NCI-H2029 (cell line): ENCODE data around the gene LTBP3.
"Not testable (repeated sequence)": the region's sequence is repeated elsewhere in the genome, so short reads cannot be mapped to it uniquely, and the experiment has no call there.

ENCODE experiments used
- DNase-seq: peaks from one replicate; lab custom pipeline; 2025; lab: John Stamatoyannopoulos, UW

Gene LTBP3

DNA sequence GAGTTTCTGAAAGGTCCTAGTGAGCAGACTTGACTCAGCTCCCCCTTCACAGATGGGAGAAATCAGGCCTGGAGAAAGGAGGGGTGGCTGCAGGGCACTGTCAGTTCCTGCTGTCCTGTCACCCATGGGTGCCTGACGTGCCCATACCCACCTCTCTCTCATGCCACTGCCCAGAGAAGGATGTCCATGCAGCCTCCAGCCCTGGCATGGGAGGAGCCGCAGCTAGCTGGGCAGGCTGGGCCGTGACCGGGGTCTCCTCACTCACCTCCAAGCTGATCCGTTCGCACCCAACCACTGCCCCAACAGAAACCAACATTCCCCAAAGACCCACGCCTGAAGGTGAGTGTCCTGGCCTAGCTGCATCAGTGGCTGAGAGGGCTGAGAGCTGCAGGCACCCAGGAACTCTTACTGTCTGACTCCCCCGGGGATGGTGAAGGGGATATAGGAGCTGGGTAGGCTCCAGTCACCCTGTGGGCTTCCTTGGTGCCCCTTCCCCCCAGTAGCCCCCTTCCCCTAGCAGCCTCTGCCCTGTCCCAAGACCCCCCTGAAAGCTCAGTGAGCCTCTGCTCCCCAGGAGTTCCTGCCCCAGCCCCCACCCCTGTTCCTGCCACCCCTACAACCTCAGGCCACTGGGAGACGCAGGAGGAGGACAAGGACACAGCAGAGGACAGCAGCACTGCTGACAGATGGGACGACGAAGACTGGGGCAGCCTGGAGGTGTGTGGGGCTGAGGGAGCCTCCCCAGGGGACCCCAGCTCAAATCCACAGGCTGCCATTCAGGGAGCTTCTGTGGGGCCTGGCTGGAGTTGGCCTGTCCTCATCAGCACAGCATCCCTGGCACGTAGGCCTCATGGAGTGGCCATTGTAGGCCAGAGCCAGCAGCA is 21.5 kb downstream of the LTBP3 start:
- no peak for DNase-seq

DNA sequence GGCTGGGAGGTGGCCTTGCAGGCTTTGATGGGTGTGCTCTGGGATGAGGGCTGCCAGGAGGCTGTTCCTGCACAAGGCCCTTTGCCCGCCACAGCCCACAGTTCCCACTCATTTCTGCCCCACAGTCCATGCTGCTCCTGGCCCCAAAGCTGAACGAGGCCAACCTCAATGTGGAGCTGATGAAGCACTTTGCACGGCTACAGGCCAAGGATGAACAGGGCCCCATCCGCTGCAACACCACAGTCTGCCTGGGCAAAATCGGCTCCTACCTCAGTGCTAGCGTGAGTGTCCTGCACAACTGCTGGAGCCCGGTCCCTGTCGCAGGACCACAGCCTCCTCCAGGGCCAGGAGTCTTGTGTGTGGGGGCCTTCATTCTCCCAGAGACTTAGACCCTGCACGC is 23.1 kb downstream of the LTBP3 start:
- DNase-seq = no peak

DNA sequence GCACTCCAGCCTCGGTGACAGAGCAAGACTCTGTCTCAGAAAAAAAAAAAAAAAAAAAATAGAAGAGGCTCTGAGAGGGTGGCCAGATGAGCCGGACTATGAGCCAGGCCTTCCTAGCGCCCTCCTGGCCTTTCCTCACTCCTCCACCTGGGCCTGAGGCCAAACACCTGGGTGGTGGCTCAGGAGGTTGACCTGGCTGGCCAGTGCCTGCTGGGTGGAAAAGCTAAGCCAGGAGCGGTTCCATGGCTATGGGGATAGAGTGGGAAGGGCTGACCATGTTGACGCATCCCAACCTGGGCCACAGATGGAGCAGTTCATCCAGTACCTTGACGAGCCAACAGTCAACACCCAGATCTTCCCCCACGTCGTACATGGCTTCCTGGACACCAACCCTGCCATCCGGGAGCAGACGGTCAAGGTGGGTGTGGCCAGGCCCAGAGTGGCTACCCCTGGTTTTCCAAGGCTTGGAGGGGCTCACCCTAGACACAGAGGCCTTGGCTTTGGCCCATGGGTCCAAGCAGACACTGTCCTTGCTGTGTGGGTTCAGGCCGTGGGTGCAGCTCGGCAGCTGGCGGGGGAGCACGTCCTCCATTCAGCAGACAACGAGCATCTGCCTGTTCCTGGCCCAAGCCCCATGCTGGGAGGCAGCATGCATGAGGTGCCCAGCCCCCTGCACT is 25.6 kb downstream of the LTBP3 start:
- DNase-seq = no peak

DNA sequence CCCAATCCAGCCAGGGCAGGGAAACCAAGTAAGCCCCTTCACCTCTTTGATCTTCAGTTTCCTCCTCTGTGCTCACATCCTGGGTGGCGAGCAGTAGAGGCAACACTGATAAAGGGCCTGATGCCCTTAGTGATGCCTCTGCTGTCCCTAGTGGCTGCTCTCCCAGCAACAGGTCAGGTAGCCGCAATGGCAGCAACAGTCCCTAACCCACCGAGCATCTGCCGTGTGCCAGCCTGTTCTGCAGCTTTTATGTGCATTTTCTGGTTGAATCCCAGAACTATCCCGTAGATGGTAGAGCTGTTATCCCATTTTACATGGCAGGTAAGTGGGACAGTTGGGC is 28.0 kb downstream of the LTBP3 start:
- no peak for DNase-seq

DNA sequence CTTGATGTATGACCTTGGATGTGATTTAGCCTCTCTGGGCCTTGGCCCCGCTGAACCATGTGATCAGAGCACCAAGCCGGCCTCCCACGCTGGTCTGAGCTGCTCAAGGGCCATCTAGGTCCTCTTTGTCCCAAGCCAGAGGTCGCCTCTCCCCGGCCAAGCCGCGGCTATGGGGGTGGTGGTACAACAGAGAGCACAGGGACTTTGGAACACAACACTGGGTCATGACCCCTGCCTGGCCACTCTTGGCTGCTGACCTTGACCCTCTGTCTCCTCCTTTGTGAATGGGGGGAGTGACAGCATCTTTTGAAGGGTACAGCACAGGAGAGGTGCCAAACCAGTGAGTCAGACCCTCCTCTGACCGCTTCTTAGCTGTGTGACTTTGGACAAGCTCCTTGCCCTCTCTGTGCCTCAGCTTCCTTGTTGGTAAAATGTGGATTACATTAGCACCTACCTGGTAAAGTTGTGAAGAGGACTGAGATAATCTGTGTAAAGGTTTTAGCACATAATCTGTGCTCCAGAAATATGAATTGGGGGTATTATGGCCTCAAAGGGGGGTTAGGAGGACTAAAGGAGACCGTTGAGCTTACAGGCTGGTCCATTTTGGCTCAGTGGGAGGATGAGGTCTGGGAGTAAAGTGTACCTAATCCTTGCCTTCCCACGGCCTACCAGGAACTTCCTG is 28.5 kb downstream of the LTBP3 start:
- no peak for DNase-seq

DNA sequence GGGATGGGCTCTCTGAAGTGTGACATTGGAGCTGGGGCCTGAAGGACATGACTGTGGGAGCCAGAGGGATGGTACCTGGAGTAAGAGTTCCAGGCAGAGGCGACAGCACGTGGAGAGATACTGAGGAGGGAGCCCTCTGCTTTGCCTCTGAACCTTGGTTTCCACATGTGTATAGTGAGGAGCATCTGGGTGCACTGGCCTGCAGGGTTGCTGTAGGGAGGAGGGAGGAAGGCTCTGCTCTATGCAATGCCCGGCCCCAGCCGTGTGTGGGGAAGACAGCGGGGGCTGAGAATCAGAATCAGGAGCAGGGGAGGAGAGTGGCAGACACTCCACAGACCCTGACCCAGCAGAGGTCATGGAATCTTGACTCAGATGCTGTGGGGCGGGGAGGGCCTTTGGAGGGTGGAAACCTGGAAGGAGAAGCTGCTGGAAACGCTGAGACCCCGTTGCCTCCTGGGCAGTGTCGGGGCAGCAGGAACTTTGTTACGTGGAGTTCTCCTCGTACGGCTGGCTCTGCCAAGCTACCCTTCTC is 29.3 kb downstream of the LTBP3 start:
- DNase-seq = no peak

DNA sequence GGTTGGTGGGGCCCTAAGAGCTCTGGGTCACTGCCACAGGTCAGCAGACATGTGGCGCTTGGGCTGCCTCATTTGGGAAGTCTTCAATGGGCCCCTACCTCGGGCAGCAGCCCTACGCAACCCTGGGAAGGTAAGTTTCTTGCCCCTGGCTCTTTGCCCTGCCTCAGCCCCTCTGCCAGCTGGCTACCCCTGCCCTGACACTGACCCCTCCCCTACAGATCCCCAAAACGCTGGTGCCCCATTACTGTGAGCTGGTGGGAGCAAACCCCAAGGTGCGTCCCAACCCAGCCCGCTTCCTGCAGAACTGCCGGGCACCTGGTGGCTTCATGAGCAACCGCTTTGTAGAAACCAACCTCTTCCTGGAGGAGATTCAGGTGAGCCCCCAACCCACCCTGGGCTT is 31.4 kb downstream of the LTBP3 start:
- no peak for DNase-seq

DNA sequence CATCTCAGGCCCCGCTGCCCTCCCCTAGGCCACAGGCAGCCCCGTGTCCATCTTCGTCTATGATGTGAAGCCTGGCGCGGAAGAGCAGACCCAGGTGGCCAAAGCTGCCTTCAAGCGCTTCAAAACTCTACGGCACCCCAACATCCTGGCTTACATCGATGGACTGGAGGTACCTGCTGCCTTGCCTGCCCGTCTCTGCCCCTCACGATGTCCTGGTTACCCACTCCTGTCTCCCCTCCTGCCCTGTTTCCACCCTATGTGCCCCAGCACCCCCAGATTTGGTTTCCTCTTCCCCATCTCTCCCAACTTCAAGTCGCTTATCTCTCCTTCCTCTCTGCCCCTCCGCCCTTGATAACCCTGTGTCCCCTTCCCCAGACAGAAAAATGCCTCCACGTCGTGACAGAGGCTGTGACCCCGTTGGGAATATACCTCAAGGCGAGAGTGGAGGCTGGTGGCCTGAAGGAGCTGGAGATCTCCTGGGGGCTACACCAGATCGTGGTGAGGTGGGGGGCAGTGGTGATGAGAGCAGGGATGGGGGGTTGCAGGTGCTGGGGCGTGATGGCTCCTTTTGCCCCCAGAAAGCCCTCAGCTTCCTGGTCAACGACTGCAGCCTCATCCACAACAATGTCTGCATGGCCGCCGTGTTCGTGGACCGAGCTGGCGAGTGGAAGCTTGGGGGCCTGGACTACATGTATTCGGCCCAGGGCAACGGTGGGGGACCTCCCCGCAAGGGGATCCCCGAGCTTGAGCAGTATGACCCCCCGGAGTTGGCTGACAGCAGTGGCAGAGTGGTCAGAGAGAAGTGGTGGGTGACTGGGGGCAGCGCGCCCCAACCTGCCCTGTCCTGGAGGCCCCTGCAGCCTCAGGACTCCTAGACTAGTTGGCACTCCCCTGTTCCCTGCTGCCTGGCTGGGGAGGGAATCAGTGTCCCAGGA is 32.3 kb downstream of the LTBP3 start:
- DNase-seq = no peak

DNA sequence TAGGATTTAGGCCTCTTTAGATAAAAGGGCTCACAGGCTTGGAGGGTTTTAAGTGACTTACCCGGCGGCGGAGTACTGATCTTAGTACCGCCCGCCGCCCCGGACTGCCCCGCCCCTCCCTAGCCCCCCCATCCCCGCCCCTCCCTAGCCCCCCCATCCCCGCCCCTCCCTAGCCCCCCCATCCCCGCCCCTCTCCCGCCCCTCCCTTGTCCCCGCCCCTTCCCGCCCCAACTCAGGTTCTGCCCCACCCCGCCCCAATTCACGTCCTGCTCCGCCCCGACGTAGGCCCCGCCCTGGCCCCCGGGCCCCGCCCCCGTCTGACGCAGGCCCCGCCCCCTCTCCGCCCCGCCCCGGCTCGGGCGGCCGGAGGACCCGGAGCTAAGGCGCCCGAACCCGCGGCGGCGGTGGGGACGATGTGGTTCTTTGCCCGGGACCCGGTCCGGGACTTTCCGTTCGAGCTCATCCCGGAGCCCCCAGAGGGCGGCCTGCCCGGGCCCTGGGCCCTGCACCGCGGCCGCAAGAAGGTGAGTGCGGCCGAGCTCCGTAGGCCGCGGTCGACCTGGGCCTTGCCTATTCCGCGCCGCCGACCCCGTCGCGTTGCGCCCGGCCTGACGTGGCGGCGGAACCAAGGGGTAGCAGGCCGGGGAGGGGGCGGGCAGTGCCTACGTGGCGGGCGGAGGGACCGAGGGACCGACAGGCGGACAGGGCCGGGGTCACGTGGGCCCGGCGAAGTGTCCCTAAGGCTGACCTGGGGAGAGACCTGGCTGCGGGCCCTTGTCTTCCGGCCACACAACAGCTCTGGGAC is 33.2 kb downstream of the LTBP3 start, which contains the start of gene SCYL1:
SCYL1 (plus strand) TSS at position 343 of the 805 bp plus-strand sequence; CDS start at position 414, 71 bp downstream.
- DNase-seq = peak; percentile 39

DNA sequence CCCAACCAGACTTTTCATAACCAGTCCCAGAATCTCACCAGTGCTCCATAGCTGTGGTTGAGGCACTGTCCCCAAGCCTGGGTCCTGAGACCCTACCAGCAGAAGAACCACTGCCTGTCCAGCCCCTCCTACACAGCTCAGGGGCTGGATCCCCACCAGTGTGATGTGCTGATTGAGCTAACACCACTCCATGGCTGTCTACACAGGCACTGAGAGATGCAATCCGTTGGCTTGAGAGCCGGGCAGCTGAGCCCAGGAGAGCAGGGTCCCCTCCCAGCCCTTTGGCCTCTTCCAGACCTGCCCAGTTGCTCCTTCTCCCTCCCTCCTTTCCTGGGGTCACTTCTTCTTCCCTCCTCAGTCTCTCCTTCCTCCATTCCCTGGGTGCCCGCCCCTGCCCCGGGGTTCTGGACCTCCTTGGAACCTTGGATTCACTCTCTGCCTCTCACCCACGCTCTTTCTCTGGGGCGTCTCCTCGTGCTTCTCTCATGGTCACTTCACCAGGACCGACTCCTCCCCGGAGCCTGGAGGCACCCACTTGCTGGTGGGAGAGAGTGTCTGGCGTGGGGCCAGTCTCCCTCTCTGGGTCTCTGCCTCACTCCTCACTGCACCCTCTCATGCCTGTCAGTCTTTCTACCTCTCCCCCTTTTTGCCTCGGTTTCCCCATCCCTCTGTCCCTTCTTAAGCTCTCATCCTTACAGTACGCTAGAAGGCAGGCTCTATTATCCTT is 34.0 kb downstream of the LTBP3 start:
- DNase-seq = no peak

DNA sequence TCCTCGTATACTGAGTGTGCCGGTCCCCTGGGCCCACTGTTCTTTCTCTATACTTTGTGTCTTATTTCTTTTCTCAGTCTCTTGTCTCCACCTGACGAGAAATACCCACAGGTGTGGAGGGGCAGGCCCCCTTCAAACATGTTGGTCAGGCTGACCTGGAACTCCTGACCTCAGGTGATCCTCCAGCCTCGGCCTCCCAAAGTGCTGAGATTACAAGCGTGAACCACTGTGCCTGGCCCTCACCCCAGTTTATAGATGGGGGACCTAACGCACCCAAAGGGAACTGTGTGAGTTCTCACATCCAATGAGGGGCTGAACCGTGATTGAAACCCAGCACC is 34.6 kb downstream of the LTBP3 start:
- not testable (repeated sequence) for DNase-seq

DNA sequence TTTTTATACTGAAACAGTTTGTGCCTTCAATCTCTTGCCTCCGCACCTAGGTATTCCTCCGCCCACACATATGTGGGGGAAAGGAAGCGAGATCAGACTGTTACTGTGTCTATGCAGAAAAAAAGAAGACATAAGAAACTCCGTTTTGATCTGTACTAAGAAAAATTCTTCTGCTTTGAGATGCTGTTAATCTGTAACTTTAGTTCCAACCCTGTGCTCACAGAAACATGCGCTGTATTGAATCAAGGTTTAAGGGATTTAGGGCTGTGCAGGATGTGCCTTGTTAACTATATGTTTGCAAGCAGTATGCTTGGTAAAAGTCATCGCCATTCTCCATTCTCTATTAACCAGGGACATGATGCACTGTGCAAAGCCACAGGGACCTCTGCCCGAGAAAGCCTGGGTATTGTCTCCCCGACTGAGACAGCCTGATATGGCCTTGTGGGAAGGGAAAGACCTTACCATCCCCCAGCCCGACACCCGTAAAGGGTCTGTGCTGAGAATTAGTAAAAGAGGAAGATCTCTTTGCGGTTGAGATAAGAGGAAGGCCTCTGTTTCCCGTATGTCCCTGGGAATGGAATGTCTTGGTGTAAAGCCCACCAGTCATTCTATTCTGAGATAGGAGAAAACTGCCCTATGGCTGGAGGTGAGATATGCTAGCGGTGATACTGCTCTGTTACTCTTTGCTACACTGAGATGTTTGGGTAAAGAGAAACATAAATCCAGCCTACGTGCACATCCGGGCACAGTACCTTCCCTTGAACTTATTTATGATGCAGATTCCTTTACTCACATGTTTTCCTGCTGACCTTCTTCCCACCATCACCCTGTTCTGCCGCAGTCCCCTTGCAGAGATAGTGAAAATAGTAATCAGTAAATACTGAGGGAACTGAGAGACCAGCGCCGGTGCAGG is 35.2 kb downstream of the LTBP3 start:
- DNase-seq = not testable (repeated sequence)

DNA sequence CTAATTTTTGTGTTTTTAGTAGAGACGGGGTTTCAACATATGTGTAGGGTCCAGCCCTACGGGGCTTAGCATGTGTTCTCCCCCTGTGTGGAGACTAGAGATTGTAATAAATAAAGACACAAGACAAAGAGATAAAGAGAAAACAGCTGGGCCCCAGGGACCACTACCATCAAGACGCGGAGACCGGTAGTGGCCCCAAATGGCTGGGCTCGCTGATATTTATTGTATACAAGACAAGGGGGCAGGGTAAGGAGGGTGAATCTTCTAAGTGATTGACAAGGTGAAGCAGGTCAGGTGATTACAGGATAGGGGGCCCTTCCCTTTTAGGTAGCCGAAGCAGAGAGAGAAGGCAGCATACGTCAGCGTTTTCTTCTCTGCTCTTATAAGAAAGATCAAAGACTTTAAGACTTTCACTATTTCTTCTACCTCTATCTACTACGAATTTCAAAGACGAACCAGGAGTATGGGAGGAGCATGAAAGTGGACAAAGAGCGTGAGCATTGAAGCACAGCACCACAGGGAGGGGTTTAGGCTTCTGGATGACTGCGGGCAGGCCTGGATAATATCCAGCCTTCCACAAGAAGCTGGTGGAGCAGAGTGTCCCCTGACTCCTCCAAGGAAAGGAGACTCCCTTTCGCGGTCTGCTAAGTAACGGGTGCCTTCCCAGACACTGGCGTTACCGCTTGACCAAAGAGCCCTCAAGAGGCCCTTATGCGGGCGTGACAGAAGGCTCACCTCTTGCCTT is 36.2 kb downstream of the LTBP3 start:
- DNase-seq = not testable (repeated sequence)

DNA sequence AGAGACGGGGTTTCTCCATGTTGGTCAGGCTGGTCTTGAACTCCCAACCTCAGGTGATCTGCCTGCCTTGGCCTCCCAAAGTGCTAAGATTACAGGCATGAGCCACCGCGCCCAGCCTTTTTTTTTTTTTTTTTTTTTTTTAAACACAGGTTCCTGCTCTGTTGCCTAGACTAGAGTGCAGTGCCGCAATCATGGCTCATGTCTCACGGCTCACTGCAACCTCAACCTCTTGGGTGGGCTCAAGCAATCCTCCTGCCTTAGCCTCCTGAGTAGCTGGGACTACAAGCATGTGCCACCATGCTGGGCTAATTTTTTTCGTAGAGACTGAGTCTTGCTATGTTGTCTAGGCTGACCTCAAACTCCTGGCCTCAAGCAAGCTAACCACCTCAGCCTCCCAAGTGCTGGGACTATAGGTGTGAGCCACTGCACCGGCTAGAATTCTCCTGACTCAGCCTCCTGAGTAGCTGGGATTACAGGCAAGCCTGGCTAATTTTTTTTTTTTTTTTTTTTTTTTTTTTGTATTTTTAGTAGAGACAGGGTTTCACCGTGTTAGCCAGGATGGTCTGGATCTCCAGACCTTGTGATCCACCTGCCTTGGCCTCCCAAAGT is 39.1 kb downstream of the LTBP3 start:
- DNase-seq = not testable (repeated sequence)

DNA sequence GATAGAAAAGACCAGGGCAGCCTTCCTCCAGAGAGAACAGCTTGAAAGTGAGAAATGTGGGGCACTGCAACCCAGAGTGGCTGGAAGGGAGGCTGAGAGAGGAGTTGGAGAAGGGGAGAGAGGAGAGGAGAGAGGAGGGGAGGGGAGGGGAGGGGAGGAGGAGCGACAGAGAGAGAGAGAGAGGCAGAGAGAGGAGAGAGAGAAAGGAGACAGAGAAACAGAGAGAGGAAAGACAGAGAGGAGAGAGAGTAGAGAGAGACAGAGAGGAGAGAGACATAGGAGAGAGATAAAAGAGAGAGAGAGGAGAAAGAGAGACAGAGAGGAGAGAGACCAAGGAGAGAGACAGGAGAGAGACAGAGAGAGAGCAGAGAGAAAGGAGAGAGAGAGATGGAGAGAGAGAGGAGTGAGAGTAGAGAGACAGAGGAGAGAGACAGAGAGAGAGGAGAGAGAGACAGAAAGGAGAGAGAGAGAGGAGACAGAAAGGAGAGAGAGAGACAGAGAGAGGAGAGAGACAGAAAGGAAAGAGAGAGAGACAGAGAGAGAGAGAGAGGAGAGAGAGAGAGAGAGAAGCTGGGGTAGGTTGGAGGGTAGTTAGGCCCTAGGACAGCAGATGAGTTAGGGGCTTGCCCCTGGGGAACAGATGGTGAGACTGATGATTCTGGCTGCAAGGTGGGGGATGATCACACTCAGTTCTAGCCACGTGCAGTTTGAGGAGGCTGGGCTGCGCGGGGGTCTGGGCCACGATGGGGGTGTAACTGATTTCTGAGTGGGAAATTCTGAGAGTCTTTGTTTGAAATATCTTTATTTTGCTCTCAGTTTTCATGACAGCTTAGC is 41.8 kb downstream of the LTBP3 start:
- DNase-seq = no peak

DNA sequence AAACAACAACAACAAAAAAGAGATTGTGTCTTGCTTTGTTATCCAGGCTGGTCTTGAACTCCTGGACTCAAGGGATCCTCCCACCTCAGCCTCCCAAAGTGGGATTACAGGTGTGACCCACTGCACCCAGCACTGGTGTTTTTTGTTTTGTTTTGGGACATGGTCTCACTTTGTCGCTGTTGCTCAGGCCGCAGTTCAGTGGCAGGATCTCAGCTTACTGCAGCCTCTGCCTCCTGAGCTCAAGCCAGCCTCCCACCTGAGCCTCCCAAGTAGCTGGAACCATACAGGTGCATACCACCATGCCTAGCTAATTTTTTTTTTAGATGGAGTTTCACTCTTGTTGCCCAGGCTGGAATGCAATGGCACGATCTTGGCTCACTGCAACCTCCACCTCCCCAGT is 45.8 kb downstream of the LTBP3 start:
- DNase-seq = not testable (repeated sequence)
